ENCODE results near the gene CLDN25. TPM values are rescaled to one million over a fixed set of nuclear protein-coding genes. Genes with fewer than 3 reads are reported as not detected.

Gene CLDN25
- total RNA-seq, 1 experiment from 2014 or later: not detected

GRCh38 chr11:113805640-113806039 is 26.0 kb downstream of the CLDN25 start:
- no peak overlapping the region for H3K27ac Mint-ChIP-seq
- H3K4me1 Mint-ChIP-seq: no peaks in the 10 kb centered on the region
- TF ChIP-seq, protein P1, sequence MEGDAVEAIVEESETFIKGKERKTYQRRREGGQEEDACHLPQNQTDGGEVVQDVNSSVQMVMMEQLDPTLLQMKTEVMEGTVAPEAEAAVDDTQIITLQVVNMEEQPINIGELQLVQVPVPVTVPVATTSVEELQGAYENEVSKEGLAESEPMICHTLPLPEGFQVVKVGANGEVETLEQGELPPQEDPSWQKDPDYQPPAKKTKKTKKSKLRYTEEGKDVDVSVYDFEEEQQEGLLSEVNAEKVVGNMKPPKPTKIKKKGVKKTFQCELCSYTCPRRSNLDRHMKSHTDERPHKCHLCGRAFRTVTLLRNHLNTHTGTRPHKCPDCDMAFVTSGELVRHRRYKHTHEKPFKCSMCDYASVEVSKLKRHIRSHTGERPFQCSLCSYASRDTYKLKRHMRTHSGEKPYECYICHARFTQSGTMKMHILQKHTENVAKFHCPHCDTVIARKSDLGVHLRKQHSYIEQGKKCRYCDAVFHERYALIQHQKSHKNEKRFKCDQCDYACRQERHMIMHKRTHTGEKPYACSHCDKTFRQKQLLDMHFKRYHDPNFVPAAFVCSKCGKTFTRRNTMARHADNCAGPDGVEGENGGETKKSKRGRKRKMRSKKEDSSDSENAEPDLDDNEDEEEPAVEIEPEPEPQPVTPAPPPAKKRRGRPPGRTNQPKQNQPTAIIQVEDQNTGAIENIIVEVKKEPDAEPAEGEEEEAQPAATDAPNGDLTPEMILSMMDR (conservative IDR thresholded peaks at IDR 0.05): no peak
- H2AK5ac ChIP-seq (ENCODE audit: insufficient read length, low read length): no peak overlapping the region
- H3K4me2 ChIP-seq (ENCODE audit: insufficient read depth, insufficient read length, low read length): no peak overlapping the region
- no peak overlapping the region for H4K91ac ChIP-seq (ENCODE audit: insufficient read length, low read depth, low read length)
- no peaks in the 10 kb centered on the region for H4K20me1 ChIP-seq (ENCODE audit: control insufficient read depth, insufficient read depth, insufficient read length)
- H3K18ac ChIP-seq (ENCODE audit: insufficient read length, low read depth, low read length): no peak overlapping the region
- no peak overlapping the region for H2BK20ac ChIP-seq (ENCODE audit: low read depth, low read length, poor library complexity, severe bottlenecking)
- no peak overlapping the region for H2AFZ ChIP-seq (ENCODE audit: low read length)
- no peaks in the 10 kb centered on the region for H3K79me1 ChIP-seq (ENCODE audit: insufficient read depth, low read depth, low read length, poor library complexity, severe bottlenecking)
- no peak overlapping the region for H4K5ac ChIP-seq (ENCODE audit: insufficient read length, low read depth, low read length)
- peaks cover 52 to 95% (median 74%) of the 10 kb centered on the region in 3 experiments for H3K36me3 Mint-ChIP-seq (ENCODE audit: insufficient read depth in 1 of 3, low read depth in 3 of 3)
- no peaks in the 10 kb centered on the region for H3K9me3 Mint-ChIP-seq
- no peaks in the 10 kb centered on the region for H3K4me1 ChIP-seq (ENCODE audit: insufficient read depth, low read length)
- H3K79me2 ChIP-seq (ENCODE audit: insufficient read depth, low read length): no peaks in the 10 kb centered on the region
- H3K9me3 ChIP-seq (ENCODE audit: control insufficient read depth, low read depth, low read length): no peaks in the 10 kb centered on the region
- no peak overlapping the region for H3K14ac ChIP-seq (ENCODE audit: insufficient read depth, low read length)
- H3K56ac ChIP-seq (ENCODE audit: insufficient read length, low read depth, low read length): no peak overlapping the region
- H2BK5ac ChIP-seq (ENCODE audit: insufficient read length, low read length): no peak overlapping the region
- no peaks in the 10 kb centered on the region for H3K23me2 ChIP-seq (ENCODE audit: insufficient read length, low read depth, low read length, poor library complexity, severe bottlenecking)
- no peak overlapping the region for H2BK15ac ChIP-seq (ENCODE audit: low read depth, low read length)
- H4K8ac ChIP-seq (replicated peaks; ENCODE audit: insufficient read length, low read depth, low read length): no peak overlapping the region
- H2BK12ac ChIP-seq (ENCODE audit: insufficient read length, low read depth, low read length): no peak overlapping the region
- H3K23ac ChIP-seq (ENCODE audit: insufficient read length, low read depth, low read length): no peak overlapping the region
- no peak overlapping the region for H3K27ac ChIP-seq (ENCODE audit: insufficient read length, low read depth, low read length)
- no peak overlapping the region for H3K4me3 Mint-ChIP-seq
- H3K4ac ChIP-seq (ENCODE audit: low read depth, low read length): no peak overlapping the region
- no peak for DNase-seq
- no peaks in the 10 kb centered on the region for H3K27me3 ChIP-seq (ENCODE audit: insufficient read depth, low read length)
- H3T11ph ChIP-seq (ENCODE audit: low read length): no peak overlapping the region
- H3K27me3 Mint-ChIP-seq (ENCODE audit: low read depth): no peaks in the 10 kb centered on the region
- H2BK120ac ChIP-seq (ENCODE audit: low read depth, low read length, poor library complexity, severe bottlenecking): no peak overlapping the region
- H3K9ac ChIP-seq (ENCODE audit: extremely low read depth, insufficient read length, low read length): no peak overlapping the region
